HL-60 (cell line): ENCODE data around the gene RASD2.

Source experiments
- TF ChIP-seq, protein P1 (sequence below): IDR thresholded peaks from one replicate; pipeline ENCODE4 v1.5.1; 2011; ENCODE audit warnings: low read length, control low read depth, inconsistent platforms; ENCODE audit not compliant: insufficient read depth
- TF ChIP-seq, protein P2 (sequence below): IDR thresholded peaks from 2 replicates; pipeline ENCODE4 v1.6.1; 2012; ENCODE audit warnings: low read depth; ENCODE audit not compliant: insufficient replicate concordance

DNA sequence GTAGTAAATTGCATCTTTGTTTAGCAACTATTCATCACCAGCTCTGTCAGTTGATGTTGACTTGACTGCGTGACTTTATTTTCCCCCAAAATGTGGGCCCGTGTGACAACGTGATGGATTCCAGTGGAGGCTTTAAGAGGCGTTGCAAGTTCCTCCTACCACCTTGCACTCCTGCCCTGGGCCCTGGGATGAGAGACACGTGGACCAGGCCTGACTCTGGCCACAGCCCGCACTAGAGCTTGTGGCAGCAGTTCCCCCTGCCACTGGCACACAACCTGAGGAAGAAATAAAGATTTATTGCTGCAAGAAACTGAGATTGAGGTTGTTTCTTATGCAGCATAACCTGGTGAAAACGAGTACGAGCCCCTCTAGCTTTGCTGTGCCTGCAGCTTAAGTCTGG lies 31.9 kb downstream of the RASD2 start:
- TF ChIP-seq, protein P1, sequence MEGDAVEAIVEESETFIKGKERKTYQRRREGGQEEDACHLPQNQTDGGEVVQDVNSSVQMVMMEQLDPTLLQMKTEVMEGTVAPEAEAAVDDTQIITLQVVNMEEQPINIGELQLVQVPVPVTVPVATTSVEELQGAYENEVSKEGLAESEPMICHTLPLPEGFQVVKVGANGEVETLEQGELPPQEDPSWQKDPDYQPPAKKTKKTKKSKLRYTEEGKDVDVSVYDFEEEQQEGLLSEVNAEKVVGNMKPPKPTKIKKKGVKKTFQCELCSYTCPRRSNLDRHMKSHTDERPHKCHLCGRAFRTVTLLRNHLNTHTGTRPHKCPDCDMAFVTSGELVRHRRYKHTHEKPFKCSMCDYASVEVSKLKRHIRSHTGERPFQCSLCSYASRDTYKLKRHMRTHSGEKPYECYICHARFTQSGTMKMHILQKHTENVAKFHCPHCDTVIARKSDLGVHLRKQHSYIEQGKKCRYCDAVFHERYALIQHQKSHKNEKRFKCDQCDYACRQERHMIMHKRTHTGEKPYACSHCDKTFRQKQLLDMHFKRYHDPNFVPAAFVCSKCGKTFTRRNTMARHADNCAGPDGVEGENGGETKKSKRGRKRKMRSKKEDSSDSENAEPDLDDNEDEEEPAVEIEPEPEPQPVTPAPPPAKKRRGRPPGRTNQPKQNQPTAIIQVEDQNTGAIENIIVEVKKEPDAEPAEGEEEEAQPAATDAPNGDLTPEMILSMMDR: no peak
- TF ChIP-seq, protein P2, sequence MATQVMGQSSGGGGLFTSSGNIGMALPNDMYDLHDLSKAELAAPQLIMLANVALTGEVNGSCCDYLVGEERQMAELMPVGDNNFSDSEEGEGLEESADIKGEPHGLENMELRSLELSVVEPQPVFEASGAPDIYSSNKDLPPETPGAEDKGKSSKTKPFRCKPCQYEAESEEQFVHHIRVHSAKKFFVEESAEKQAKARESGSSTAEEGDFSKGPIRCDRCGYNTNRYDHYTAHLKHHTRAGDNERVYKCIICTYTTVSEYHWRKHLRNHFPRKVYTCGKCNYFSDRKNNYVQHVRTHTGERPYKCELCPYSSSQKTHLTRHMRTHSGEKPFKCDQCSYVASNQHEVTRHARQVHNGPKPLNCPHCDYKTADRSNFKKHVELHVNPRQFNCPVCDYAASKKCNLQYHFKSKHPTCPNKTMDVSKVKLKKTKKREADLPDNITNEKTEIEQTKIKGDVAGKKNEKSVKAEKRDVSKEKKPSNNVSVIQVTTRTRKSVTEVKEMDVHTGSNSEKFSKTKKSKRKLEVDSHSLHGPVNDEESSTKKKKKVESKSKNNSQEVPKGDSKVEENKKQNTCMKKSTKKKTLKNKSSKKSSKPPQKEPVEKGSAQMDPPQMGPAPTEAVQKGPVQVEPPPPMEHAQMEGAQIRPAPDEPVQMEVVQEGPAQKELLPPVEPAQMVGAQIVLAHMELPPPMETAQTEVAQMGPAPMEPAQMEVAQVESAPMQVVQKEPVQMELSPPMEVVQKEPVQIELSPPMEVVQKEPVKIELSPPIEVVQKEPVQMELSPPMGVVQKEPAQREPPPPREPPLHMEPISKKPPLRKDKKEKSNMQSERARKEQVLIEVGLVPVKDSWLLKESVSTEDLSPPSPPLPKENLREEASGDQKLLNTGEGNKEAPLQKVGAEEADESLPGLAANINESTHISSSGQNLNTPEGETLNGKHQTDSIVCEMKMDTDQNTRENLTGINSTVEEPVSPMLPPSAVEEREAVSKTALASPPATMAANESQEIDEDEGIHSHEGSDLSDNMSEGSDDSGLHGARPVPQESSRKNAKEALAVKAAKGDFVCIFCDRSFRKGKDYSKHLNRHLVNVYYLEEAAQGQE: no peak
